SK-N-SH (cell line): ENCODE data around the gene RCN1.

Experiments used
- CTCF ChIP-seq: fragments of 200-600 bp; sonication (generic); IDR thresholded peaks from 2 replicates; pipeline ENCODE4 v1.6.1; 2017; ENCODE audit warnings: antibody characterized with exemption, mild to moderate bottlenecking, moderate library complexity
- EP300 ChIP-seq, 2 experiments: IDR thresholded peaks; 2 replicates each; pipeline versions ENCODE4 v1.4.0 to v1.6.1; 2012; ENCODE audit warnings: borderline replicate concordance in 1 of 2, low read depth in 1 of 2, low read length in 1 of 2
- IRF3 ChIP-seq: fragments of 150-350 bp; IDR thresholded peaks from 2 replicates; pipeline ENCODE4 v1.6.1; 2016; ENCODE audit warnings: mild to moderate bottlenecking, low read depth, low read length
- NFIC ChIP-seq: IDR thresholded peaks from 2 replicates; pipeline ENCODE4 v1.4.0; 2012; ENCODE audit warnings: borderline replicate concordance
- POLR2AphosphoS5 ChIP-seq: IDR thresholded peaks from 2 replicates; pipeline ENCODE4 v1.6.1; 2012; ENCODE audit warnings: low read depth, low read length
- RCOR1 ChIP-seq: fragments of 150-350 bp; IDR thresholded peaks from 2 replicates; pipeline ENCODE4 v1.6.1; 2017; ENCODE audit warnings: antibody characterized with exemption, low read length
- REST ChIP-seq: IDR thresholded peaks from 2 replicates; pipeline ENCODE4 v1.6.1; 2012; ENCODE audit warnings: mild to moderate bottlenecking, low read depth, low read length, moderate library complexity
- RFX5 ChIP-seq: IDR thresholded peaks from 2 replicates; pipeline ENCODE4 v1.6.1; 2012; ENCODE audit warnings: mild to moderate bottlenecking, improper control_type of control experiment, low read length
- USF1 ChIP-seq: IDR thresholded peaks from 2 replicates; pipeline ENCODE4 v1.4.0; 2012; ENCODE audit warnings: low read depth, borderline replicate concordance
- YY1 ChIP-seq: IDR thresholded peaks from 2 replicates; pipeline ENCODE4 v1.4.0; 2012; ENCODE audit warnings: low read depth, mild to moderate bottlenecking
- TF ChIP-seq, protein P1 (sequence below): IDR thresholded peaks from 2 replicates; pipeline ENCODE4 v1.4.0; 2012; ENCODE audit warnings: low read depth, borderline replicate concordance

DNA sequence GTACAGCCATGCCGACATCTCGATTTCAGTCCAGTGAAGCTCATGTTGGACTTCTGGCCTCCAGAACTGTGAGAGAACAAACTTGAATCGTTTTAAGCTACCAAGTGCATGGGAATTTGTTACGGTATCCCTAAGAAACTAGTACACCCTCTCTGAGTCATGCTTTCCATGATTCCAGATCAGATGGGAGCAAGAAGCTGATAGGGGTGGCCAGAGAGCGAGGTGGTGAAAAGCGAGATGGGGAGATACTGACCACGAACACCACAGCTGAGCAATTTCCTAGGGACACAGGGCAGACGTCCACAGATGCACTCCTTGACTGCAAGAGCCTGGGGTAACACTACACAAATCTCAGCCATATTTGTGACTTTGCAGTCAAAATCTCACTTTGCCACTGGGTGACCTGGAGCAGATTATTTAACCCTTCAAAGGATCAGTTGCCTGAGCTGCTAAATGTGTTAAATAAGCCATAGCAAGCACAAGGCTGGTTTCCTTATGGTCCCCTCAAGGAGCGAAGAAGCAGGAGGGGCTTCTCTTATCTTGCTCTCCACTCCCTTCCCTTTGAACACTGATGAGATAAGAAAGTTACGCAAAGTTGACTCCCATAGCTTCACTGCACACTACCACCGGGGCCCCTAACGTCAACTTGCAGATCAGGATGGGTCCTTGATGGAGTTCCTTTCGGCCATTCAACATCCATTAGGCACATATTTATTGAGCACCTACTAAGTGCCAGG, 22.6 kb upstream of the RCN1 start:
- TF ChIP-seq NFIC (no peak), USF1 (no peak), RFX5 (no peak), EP300 (IDR thresholded peaks at IDR 0.05; ENCODE audit: borderline replicate concordance in 1 of 2, low read depth in 1 of 2, low read length in 1 of 2) (no peak), REST (no peak), CTCF (no peak), POLR2AphosphoS5 (no peak), RCOR1 (no peak), IRF3 (no peak), YY1 (no peak)
- TF ChIP-seq, protein P1, sequence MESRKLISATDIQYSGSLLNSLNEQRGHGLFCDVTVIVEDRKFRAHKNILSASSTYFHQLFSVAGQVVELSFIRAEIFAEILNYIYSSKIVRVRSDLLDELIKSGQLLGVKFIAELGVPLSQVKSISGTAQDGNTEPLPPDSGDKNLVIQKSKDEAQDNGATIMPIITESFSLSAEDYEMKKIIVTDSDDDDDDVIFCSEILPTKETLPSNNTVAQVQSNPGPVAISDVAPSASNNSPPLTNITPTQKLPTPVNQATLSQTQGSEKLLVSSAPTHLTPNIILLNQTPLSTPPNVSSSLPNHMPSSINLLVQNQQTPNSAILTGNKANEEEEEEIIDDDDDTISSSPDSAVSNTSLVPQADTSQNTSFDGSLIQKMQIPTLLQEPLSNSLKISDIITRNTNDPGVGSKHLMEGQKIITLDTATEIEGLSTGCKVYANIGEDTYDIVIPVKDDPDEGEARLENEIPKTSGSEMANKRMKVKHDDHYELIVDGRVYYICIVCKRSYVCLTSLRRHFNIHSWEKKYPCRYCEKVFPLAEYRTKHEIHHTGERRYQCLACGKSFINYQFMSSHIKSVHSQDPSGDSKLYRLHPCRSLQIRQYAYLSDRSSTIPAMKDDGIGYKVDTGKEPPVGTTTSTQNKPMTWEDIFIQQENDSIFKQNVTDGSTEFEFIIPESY = no peak
